A549 (cell line): ENCODE results near the gene C2orf42.

Experiments
- BHLHE40 ChIP-seq: IDR thresholded peaks from 2 replicates; pipeline ENCODE4 v1.6.1; 2012; ENCODE audit warnings: low read depth, low read length, inconsistent platforms
- HOXB5 ChIP-seq: fragments of 250-450 bp; sonication (Bioruptor Pico); IDR thresholded peaks from 2 replicates; pipeline ENCODE4 v1.5.0; 2020; ENCODE audit warnings: mild to moderate bottlenecking, moderate library complexity
- POLR2A ChIP-seq: IDR thresholded peaks from 2 replicates; pipeline ENCODE4 v1.6.1; 2012; ENCODE audit warnings: mild to moderate bottlenecking, low read length
- RCOR1 ChIP-seq: fragments of 150-350 bp; IDR thresholded peaks from 2 replicates; pipeline ENCODE4 v1.6.1; 2014; ENCODE audit warnings: antibody characterized with exemption, low read length, low read depth
- TF ChIP-seq, protein P1 (sequence below): fragments of >200 bp; sonication (Bioruptor Twin); formaldehyde crosslinking; IDR thresholded peaks from 3 replicates; pipeline ENCODE4 v1.5.1; 2016
- TF ChIP-seq, protein P2 (sequence below): fragments of 450-650 bp; IDR thresholded peaks from 2 replicates; pipeline ENCODE4 v1.6.1; 2014; ENCODE audit warnings: antibody characterized with exemption
- TF ChIP-seq, protein P3 (sequence below): fragments of 200-600 bp; sonication (generic); IDR thresholded peaks from 2 replicates; pipeline ENCODE4 v1.6.1; 2016; ENCODE audit warnings: antibody characterized with exemption, mild to moderate bottlenecking, moderate library complexity
- TF ChIP-seq, protein P4 (sequence below): IDR thresholded peaks from 2 replicates; pipeline ENCODE4 v1.6.1; 2012

DNA sequence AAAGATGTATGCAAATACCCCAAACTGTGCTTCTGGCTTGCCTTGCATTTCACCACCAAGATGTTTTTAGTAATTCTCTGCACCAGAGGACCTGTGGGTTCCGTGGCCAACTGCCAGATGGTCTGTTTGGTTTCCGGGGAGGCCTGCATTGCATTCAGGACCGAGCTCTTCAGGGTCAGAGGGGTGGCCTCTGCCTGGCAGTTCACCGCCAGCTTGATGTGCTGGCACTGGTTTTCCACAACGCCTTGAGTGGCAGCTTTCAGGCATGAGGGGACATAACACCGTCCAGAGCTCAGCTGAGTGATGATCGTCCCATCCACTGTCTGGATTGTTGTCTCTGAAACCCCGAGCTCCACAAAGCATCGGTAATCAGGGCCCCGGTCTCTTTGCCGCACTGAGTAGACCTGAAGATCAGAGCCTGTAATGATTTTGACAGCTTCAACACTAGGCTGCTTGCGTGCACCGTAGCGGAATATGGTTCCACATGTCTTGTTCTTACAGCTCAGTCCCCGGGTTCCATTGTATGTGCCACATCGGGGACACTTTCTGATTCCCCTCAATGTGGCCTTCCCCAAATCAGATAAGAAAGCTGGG, 9.4 kb downstream of the C2orf42 start:
- TF ChIP-seq, protein P1, sequence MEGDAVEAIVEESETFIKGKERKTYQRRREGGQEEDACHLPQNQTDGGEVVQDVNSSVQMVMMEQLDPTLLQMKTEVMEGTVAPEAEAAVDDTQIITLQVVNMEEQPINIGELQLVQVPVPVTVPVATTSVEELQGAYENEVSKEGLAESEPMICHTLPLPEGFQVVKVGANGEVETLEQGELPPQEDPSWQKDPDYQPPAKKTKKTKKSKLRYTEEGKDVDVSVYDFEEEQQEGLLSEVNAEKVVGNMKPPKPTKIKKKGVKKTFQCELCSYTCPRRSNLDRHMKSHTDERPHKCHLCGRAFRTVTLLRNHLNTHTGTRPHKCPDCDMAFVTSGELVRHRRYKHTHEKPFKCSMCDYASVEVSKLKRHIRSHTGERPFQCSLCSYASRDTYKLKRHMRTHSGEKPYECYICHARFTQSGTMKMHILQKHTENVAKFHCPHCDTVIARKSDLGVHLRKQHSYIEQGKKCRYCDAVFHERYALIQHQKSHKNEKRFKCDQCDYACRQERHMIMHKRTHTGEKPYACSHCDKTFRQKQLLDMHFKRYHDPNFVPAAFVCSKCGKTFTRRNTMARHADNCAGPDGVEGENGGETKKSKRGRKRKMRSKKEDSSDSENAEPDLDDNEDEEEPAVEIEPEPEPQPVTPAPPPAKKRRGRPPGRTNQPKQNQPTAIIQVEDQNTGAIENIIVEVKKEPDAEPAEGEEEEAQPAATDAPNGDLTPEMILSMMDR, result no peak
- TF ChIP-seq POLR2A (no peak), RCOR1 (no peak), BHLHE40 (no peak), HOXB5 (CRISPR knock-in tag) (no peak)
- TF ChIP-seq, protein P2, sequence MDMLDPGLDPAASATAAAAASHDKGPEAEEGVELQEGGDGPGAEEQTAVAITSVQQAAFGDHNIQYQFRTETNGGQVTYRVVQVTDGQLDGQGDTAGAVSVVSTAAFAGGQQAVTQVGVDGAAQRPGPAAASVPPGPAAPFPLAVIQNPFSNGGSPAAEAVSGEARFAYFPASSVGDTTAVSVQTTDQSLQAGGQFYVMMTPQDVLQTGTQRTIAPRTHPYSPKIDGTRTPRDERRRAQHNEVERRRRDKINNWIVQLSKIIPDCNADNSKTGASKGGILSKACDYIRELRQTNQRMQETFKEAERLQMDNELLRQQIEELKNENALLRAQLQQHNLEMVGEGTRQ, result no peak
- TF ChIP-seq, protein P3, sequence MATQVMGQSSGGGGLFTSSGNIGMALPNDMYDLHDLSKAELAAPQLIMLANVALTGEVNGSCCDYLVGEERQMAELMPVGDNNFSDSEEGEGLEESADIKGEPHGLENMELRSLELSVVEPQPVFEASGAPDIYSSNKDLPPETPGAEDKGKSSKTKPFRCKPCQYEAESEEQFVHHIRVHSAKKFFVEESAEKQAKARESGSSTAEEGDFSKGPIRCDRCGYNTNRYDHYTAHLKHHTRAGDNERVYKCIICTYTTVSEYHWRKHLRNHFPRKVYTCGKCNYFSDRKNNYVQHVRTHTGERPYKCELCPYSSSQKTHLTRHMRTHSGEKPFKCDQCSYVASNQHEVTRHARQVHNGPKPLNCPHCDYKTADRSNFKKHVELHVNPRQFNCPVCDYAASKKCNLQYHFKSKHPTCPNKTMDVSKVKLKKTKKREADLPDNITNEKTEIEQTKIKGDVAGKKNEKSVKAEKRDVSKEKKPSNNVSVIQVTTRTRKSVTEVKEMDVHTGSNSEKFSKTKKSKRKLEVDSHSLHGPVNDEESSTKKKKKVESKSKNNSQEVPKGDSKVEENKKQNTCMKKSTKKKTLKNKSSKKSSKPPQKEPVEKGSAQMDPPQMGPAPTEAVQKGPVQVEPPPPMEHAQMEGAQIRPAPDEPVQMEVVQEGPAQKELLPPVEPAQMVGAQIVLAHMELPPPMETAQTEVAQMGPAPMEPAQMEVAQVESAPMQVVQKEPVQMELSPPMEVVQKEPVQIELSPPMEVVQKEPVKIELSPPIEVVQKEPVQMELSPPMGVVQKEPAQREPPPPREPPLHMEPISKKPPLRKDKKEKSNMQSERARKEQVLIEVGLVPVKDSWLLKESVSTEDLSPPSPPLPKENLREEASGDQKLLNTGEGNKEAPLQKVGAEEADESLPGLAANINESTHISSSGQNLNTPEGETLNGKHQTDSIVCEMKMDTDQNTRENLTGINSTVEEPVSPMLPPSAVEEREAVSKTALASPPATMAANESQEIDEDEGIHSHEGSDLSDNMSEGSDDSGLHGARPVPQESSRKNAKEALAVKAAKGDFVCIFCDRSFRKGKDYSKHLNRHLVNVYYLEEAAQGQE, result no peak
- TF ChIP-seq, protein P4, sequence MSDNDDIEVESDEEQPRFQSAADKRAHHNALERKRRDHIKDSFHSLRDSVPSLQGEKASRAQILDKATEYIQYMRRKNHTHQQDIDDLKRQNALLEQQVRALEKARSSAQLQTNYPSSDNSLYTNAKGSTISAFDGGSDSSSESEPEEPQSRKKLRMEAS, result no peak
